ENCODE data around the gene TOR4A.

The TOR4A gene

GRCh38 chr9:137318602-137319001 lies 41.1 kb downstream of the TOR4A start:
- no peak for TF ChIP-seq CTCF (conservative IDR thresholded peaks at IDR 0.05)
- H3K27ac ChIP-seq: no peak overlapping the region

- no peak overlapping the region for H3K27ac ChIP-seq
- peak; percentile 56 for TF ChIP-seq CTCF (conservative IDR thresholded peaks at IDR 0.05)
These were observed 41.6 kb downstream of the TOR4A start for GRCh38 chr9:137319011-137319738.

GRCh38 chr9:137319739-137320551 lies 42.4 kb downstream of the TOR4A start:
- no peak overlapping the region for H3K27ac ChIP-seq
- no peak for TF ChIP-seq CTCF (conservative IDR thresholded peaks at IDR 0.05)

- no peak overlapping the region for H3K27ac ChIP-seq
- TF ChIP-seq CTCF (conservative IDR thresholded peaks at IDR 0.05): no peak
These were observed 43.2 kb downstream of the TOR4A start for GRCh38 chr9:137320555-137321384.

GRCh38 chr9:137321726-137322361 lies 44.3 kb downstream of the TOR4A start:
- no peak overlapping the region for H3K27ac ChIP-seq
- TF ChIP-seq CTCF (conservative IDR thresholded peaks at IDR 0.05): no peak

GRCh38 chr9:137323531-137324331 lies 46.2 kb downstream of the TOR4A start:
- no peak overlapping the region for H3K27ac ChIP-seq
- no peak for TF ChIP-seq CTCF (conservative IDR thresholded peaks at IDR 0.05)
